22Rv1 (cell line): ENCODE results near the gene ADAMTSL2.

Experiments used
- H3K27ac ChIP-seq: fragments of 450-650 bp; 2 replicates; pipeline ENCODE4 v1.5.1; 2017
- CTCF ChIP-seq: fragments of 450-650 bp; IDR thresholded peaks from 2 replicates; pipeline ENCODE4 v1.5.1; 2017; ENCODE audit warnings: mild to moderate bottlenecking
- ZFX ChIP-seq: fragments of 450-650 bp; IDR thresholded peaks from 2 replicates; pipeline ENCODE4 v1.6.1; 2017; ENCODE audit warnings: antibody characterized with exemption, borderline replicate concordance

ADAMTSL2 gene

GRCh38 chr9:133520121-133520835 lies 14.2 kb upstream of the ADAMTSL2 start:
- no peak for TF ChIP-seq CTCF
- TF ChIP-seq ZFX = no peak
- no peak overlapping the region for H3K27ac ChIP-seq

- H3K27ac ChIP-seq = no peak overlapping the region
- TF ChIP-seq CTCF (no peak), ZFX (no peak)
Measured at GRCh38 chr9:133521122-133522072, 13.1 kb upstream of the ADAMTSL2 start.

DNA sequence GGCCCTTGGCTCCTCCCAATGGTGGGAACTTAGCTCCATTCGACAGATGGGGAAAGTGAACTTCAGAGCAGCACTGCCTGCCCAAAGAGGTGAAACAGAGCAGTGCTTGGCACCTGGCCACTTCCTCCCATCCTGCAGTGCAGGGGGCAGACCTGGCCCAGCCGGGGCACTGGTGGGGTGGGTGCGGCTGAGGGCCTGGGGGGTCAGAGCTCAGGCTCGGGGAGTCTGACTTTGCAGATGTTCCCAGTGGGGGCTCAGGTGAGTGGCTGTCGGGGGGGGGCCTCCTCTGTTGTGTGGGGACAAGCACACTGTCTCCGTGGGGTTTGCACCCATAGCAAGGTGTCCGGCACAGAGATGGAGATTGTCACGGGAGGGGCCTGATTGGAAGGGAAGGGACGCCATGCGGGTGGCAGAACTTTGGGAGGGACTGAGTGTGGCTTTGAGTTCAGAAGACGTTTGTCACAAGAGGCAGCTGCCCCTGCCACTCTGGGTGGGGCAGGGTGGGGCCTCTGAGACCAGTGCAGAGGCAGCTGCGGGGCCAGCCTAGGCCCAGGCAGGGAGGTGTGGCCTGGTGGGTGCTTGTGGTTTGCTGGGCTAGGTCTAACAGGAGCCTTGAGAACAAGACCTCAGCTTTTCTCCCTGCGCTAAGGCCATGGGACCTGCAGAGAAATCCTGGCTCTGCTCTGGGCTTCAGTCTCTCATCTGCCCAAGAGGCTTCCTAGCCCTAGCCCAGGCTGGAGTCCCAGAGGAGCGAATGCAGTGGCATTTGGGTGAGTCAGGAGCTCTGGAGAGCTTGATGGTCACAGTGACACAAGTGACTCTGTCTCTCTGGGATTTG lies 12.2 kb upstream of the ADAMTSL2 start:
- TF ChIP-seq CTCF (no peak), ZFX (no peak)
- no peak overlapping the region for H3K27ac ChIP-seq

DNA sequence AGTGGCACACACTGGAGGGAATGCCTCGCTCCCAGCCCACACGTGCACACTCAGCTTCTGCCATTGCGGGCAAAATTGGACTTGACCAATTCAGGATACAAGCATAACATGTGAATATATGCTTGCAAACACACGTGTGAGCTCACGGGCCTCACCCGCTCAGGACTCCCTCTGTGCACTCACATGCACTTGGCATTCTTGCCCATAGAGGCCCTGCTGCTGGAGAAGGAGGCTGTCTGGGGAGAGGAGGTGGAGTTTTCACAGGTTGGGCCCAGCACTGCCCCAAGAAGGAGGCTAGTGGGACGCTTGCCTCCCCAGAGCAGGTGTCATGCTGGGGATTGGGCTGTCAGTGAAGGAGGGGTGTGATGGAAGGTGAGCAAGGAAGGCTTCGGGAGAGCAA lies 11.4 kb upstream of the ADAMTSL2 start:
- TF ChIP-seq ZFX = no peak
- TF ChIP-seq CTCF = no peak
- H3K27ac ChIP-seq = no peak overlapping the region

DNA sequence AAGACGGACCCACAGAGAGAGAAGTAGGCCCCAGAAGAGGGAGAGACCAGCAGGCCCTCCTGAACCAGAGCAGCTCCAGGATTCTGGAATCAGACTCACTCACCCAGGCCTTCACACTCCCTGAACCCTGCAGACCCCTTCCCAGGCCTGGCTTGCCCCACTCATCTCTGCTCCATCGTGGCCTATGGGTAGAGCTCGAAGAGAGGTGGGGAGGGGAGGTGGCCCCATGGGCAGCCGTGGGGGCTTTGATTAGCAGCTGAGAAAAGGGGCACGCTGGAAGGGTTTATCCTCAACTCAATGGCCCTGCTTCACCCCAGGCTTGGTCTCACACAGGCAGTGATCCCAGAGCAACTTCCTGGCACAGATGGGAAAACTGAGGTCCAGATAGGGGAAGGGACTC lies 10.4 kb upstream of the ADAMTSL2 start:
- TF ChIP-seq ZFX (no peak), CTCF (no peak)
- H3K27ac ChIP-seq = no peak overlapping the region

- H3K27ac ChIP-seq = no peak within 1 kb of the TSS
- TF ChIP-seq CTCF = no peak
- no peak for TF ChIP-seq ZFX
Measured at GRCh38 chr9:133524679-133525228, 9.8 kb upstream of the ADAMTSL2 start, which contains the start of gene MYMK. Gene MYMK (minus strand): TSS chr9:133524959. CDS start chr9:133524844, 115 bp downstream.
